CD4-positive, alpha-beta memory T cell (primary cell): ENCODE results near the gene BEND3. TPM values are rescaled to one million over a fixed set of nuclear protein-coding genes. Genes with fewer than 3 reads are reported as not detected.
A peak's percentile ranks its signal among the peaks of the same experiment; 100 is the strongest.

Experiments used
- CTCF ChIA-PET: fragments of 350-600 bp; sonication (Branson Sonifier 250); formaldehyde crosslinking; loops from one replicate; lab custom pipeline; 2021; ENCODE audit warnings: inconsistent platforms; ENCODE audit not compliant: partially characterized antibody; lab: Charles Lee
- POLR2A ChIA-PET: fragments of 350-600 bp; sonication (Branson Sonifier 250); formaldehyde crosslinking; loops from one replicate; lab custom pipeline; 2021; ENCODE audit not compliant: partially characterized antibody; lab: Charles Lee
- DNase-seq, 5 donors: peaks; one replicate each; pipeline versions ENCODE4 v3.0.0 to v3.0.0-alpha.2; 2020 to 2022; ENCODE audit warnings: mixed read lengths in 1 of 5
- H3K27ac ChIP-seq: one replicate; pipeline ENCODE4 v1.7.0; 2013; ENCODE audit warnings: low read depth, low read length
- H3K27me3 ChIP-seq: 2 replicates; pipeline ENCODE4 v1.7.0; 2013; ENCODE audit warnings: mild to moderate bottlenecking, low read length, moderate library complexity; ENCODE audit not compliant: insufficient read depth
- H3K36me3 ChIP-seq: 2 replicates; pipeline ENCODE4 v1.7.0; 2013; ENCODE audit warnings: mild to moderate bottlenecking, low read length, moderate library complexity; ENCODE audit not compliant: insufficient read depth
- H3K4me1 ChIP-seq: 2 replicates; pipeline ENCODE4 v1.7.0; 2013; ENCODE audit warnings: mild to moderate bottlenecking, low read length, moderate library complexity; ENCODE audit not compliant: insufficient read depth
- H3K4me3 ChIP-seq, 2 donors: one replicate each; pipeline ENCODE4 v1.7.0; 2013; ENCODE audit warnings: low read length in 2 of 2, mild to moderate bottlenecking in 1 of 2
- H3K9me3 ChIP-seq, 2 donors: one replicate each; pipeline ENCODE4 v1.7.0; 2013; ENCODE audit warnings: low read length in 2 of 2, control low read depth in 1 of 2; ENCODE audit not compliant: control insufficient read depth in 1 of 2
- H3K27ac Mint-ChIP-seq, 7 donors: one replicate each; pipeline ENCODE4 v1.8.0; 2020 to 2021; ENCODE audit warnings: mixed read lengths in 7 of 7, mild to moderate bottlenecking in 6 of 7, inconsistent platforms in 3 of 7, moderate library complexity in 3 of 7
- H3K27me3 Mint-ChIP-seq, 2 donors: one replicate each; pipeline ENCODE4 v1.8.0; 2020 to 2021; ENCODE audit warnings: mixed read lengths in 2 of 2
- H3K36me3 Mint-ChIP-seq, 2 donors: one replicate each; pipeline ENCODE4 v1.8.0; 2020 to 2021; ENCODE audit warnings: mixed read lengths in 2 of 2, inconsistent platforms in 1 of 2, mild to moderate bottlenecking in 1 of 2
- H3K4me1 Mint-ChIP-seq, 4 donors: one replicate each; pipeline ENCODE4 v1.8.0; 2020 to 2021; ENCODE audit warnings: mixed read lengths in 4 of 4, mild to moderate bottlenecking in 1 of 4
- H3K4me3 Mint-ChIP-seq, 8 donors: one replicate each; pipeline ENCODE4 v1.8.0; 2020 to 2021; ENCODE audit warnings: mixed read lengths in 8 of 8, mild to moderate bottlenecking in 7 of 8, moderate library complexity in 6 of 8, inconsistent platforms in 3 of 8
- H3K9me3 Mint-ChIP-seq, 8 donors: one replicate each; pipeline ENCODE4 v1.8.0; 2020 to 2021; ENCODE audit warnings: mixed read lengths in 8 of 8, mild to moderate bottlenecking in 5 of 8, inconsistent platforms in 3 of 8, moderate library complexity in 1 of 8
- intact Hi-C: fragments of 100-400 bp; cut with micrococcal nuclease; formaldehyde crosslinking; loops from one replicate; pipeline ENCODE4 v1.15.1; 2023
- polyA plus RNA-seq, 2 donors: library from polyadenylated mRNA; unstranded; fragments of 300-500 nt; fragmentation: Illumina TruSeq; gene quantifications; one replicate each; pipeline ENCODE4 v1.2.3, GENCODE V29; 2021
- total RNA-seq, 2 experiments: library from RNA; stranded (reverse); gene quantifications; one replicate each; pipeline ENCODE4 v1.2.3, GENCODE V29; 2021

The BEND3 gene
- total and polyA plus RNA-seq, 4 experiments from 2014 or later = 0.63 to 1.1 (median 0.94) TPM; not detected in 1

GRCh38 chr6:107045826-107046675 is 69.3 kb downstream of the BEND3 start:
- H3K27ac Mint-ChIP-seq = peak overlapping the region in 5 of 7 donors; percentile 6 to 66 (median 45)
- H3K4me1 ChIP-seq = no peaks in the 10 kb centered on the region
- peaks cover 0 to 1% (median under 1%) of the 10 kb centered on the region in 4 donors for H3K4me1 Mint-ChIP-seq
- no peaks in the 10 kb centered on the region for H3K27me3 Mint-ChIP-seq
- POLR2A ChIA-PET = no interaction called here
- H3K4me3 ChIP-seq = no peak overlapping the region
- no peak overlapping the region for H3K4me3 Mint-ChIP-seq
- peaks cover 4% of the 10 kb centered on the region for H3K36me3 ChIP-seq
- no peaks in the 10 kb centered on the region for H3K9me3 Mint-ChIP-seq
- peaks cover 20 to 33% of the 10 kb centered on the region in 2 donors for H3K36me3 Mint-ChIP-seq
- H3K27me3 ChIP-seq = no peaks in the 10 kb centered on the region
- intact Hi-C loops = no loop called here
- no peak overlapping the region for H3K27ac ChIP-seq
- no peaks in the 10 kb centered on the region for H3K9me3 ChIP-seq
- no peak for DNase-seq
- CTCF ChIA-PET = interaction anchor here (0.7 to 1.6 kb wide), 3 partner anchors 26 to 68 kb away, joined by 3 to 4 read pairs (median 3); no protein-coding TSS in a partner anchor

GRCh38 chr6:107033126-107033525 is 82.2 kb downstream of the BEND3 start:
- H3K27ac ChIP-seq = no peak overlapping the region
- no peaks in the 10 kb centered on the region for H3K27me3 ChIP-seq
- H3K36me3 ChIP-seq = no peaks in the 10 kb centered on the region
- Mint-ChIP-seq H3K9me3 (peaks cover 0 to 2% (median 0%) of the 10 kb centered on the region in 8 donors), H3K4me3 (no peak overlapping the region), H3K27ac (peak overlapping the region in 1 of 7 donors; percentile 19), H3K36me3 (peaks cover 13 to 23% of the 10 kb centered on the region in 2 donors), H3K27me3 (no peaks in the 10 kb centered on the region), H3K4me1 (peaks cover 25 to 52% (median 32%) of the 10 kb centered on the region in 4 donors)
- ChIA-PET POLR2A (no interaction called here), CTCF (interaction anchor here (0.8 to 2.0 kb wide), 3 partner anchors 9 to 81 kb away, joined by 3 to 9 read pairs (median 3); no protein-coding TSS in a partner anchor)
- H3K4me3 ChIP-seq = no peak overlapping the region
- no peaks in the 10 kb centered on the region for H3K9me3 ChIP-seq
- DNase-seq = no peak
- peaks cover 15% of the 10 kb centered on the region for H3K4me1 ChIP-seq
- intact Hi-C loops = no loop called here

GRCh38 chr6:107032051-107032450 is 83.3 kb downstream of the BEND3 start:
- H3K36me3 ChIP-seq = no peaks in the 10 kb centered on the region
- intact Hi-C loops = no loop called here
- no peak overlapping the region for H3K4me3 ChIP-seq
- Mint-ChIP-seq H3K4me1 (peaks cover 25 to 52% (median 32%) of the 10 kb centered on the region in 4 donors), H3K27ac (no peak overlapping the region), H3K4me3 (peak overlapping the region in 1 of 8 donors; percentile 22), H3K9me3 (peaks cover 0 to 2% (median 0%) of the 10 kb centered on the region in 8 donors), H3K36me3 (peaks cover 13 to 23% of the 10 kb centered on the region in 2 donors), H3K27me3 (no peaks in the 10 kb centered on the region)
- ChIA-PET POLR2A (no interaction called here), CTCF (no interaction called here)
- no peak for DNase-seq
- peaks cover 15% of the 10 kb centered on the region for H3K4me1 ChIP-seq
- H3K9me3 ChIP-seq = no peaks in the 10 kb centered on the region
- no peaks in the 10 kb centered on the region for H3K27me3 ChIP-seq
- H3K27ac ChIP-seq = no peak overlapping the region

GRCh38 chr6:107030151-107030550 is 85.2 kb downstream of the BEND3 start:
- Histone ChIP-seq H3K4me1 (peaks cover 15% of the 10 kb centered on the region), H3K9me3 (no peaks in the 10 kb centered on the region), H3K36me3 (no peaks in the 10 kb centered on the region), H3K4me3 (no peak overlapping the region), H3K27me3 (no peaks in the 10 kb centered on the region), H3K27ac (no peak overlapping the region)
- Mint-ChIP-seq H3K27me3 (no peaks in the 10 kb centered on the region), H3K4me1 (peaks cover 25 to 49% (median 32%) of the 10 kb centered on the region in 4 donors), H3K27ac (peak overlapping the region in 5 of 7 donors; percentile 28 to 86 (median 70)), H3K4me3 (peak overlapping the region; percentile 52 to 98 (median 88)), H3K9me3 (peaks cover 0 to 2% (median 0%) of the 10 kb centered on the region in 8 donors), H3K36me3 (peaks cover 13 to 25% of the 10 kb centered on the region in 2 donors)
- CTCF ChIA-PET = interaction anchor here (4.5 kb wide), 1 partner anchor 84 kb away, joined by 28 read pairs; no protein-coding TSS in a partner anchor
- intact Hi-C loops = no loop called here
- POLR2A ChIA-PET = interaction anchor here (0.6 to 1.0 kb wide), 2 partner anchors 28 to 429 kb away, joined by 3 read pairs; partner anchors contain the start of gene PDSS2
- DNase-seq = no peak

DNA sequence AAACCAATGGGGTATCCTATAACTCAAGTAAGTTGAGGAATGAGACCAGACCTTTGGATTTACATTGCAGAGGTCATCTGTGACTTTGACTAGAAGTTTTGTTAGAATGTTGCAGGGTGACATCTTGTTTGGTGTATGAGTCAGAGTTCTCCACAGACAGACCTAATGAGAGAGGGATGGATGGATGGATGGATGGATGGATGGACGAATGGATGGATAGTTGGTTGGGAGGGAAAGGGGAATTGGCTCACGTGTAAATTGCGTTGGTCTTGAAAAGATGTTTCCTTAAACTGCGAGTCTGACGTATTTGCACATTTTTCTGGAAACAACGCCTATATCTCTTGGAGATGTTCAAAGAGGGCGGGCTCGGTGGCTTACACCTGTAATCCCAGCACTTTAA is 88.3 kb downstream of the BEND3 start:
- intact Hi-C loops = no loop called here
- POLR2A ChIA-PET = no interaction called here

GRCh38 chr6:107021446-107022185 is 93.7 kb downstream of the BEND3 start:
- H3K4me3 Mint-ChIP-seq = no peak overlapping the region
- ChIA-PET POLR2A (no interaction called here), CTCF (interaction anchor here (2.2 kb wide), 1 partner anchor 92 kb away, joined by 8 read pairs; no protein-coding TSS in a partner anchor)
- Histone ChIP-seq H3K27me3 (no peaks in the 10 kb centered on the region), H3K9me3 (no peaks in the 10 kb centered on the region), H3K4me3 (no peak overlapping the region), H3K4me1 (no peaks in the 10 kb centered on the region), H3K27ac (no peak overlapping the region), H3K36me3 (no peaks in the 10 kb centered on the region)
- H3K27me3 Mint-ChIP-seq = peaks cover 0 to 4% of the 10 kb centered on the region in 2 donors
- peaks cover 0 to 1% (median 0%) of the 10 kb centered on the region in 8 donors for H3K9me3 Mint-ChIP-seq
- no peaks in the 10 kb centered on the region for H3K36me3 Mint-ChIP-seq
- intact Hi-C loops = no loop called here
- no peaks in the 10 kb centered on the region for H3K4me1 Mint-ChIP-seq
- no peak for DNase-seq
- no peak overlapping the region for H3K27ac Mint-ChIP-seq

More for the DNA sequence above, 88.3 kb downstream of the BEND3 start:
- peaks cover 17 to 32% (median 23%) of the 10 kb centered on the region in 4 donors for H3K4me1 Mint-ChIP-seq
- no peaks in the 10 kb centered on the region for H3K9me3 ChIP-seq
- peak overlapping the region; percentile 33 to 96 (median 72) for H3K4me3 Mint-ChIP-seq
- CTCF ChIA-PET = interaction anchor here (0.9 to 4.5 kb wide), 5 partner anchors 10 to 87 kb away, joined by 3 to 28 read pairs (median 9); no protein-coding TSS in a partner anchor
- H3K27me3 ChIP-seq = no peaks in the 10 kb centered on the region
- no peaks in the 10 kb centered on the region for H3K27me3 Mint-ChIP-seq
- H3K4me3 ChIP-seq = no peak overlapping the region
- no peak overlapping the region for H3K27ac ChIP-seq
- H3K9me3 Mint-ChIP-seq = peaks cover 0 to 3% (median 0%) of the 10 kb centered on the region in 8 donors
- DNase-seq = no peak
- H3K36me3 Mint-ChIP-seq = peaks cover 13 to 14% of the 10 kb centered on the region in 2 donors
- peak overlapping the region in 3 of 7 donors; percentile 75 to 86 (median 77) for H3K27ac Mint-ChIP-seq
- H3K4me1 ChIP-seq = peaks cover 15% of the 10 kb centered on the region
- H3K36me3 ChIP-seq = no peaks in the 10 kb centered on the region
